GM21786 (cell line): ENCODE measurements around the gene DCC.

ENCODE experiments used
- ATAC-seq: cut with Tn5 transposase; IDR thresholded peaks from one replicate; pipeline ENCODE4 v1.9.1; 2021; ENCODE audit not compliant: unreplicated experiment

Gene DCC

GRCh38 chr18:52339891-52340371 is at the start of gene DCC:
TSS of gene DCC (plus strand) at chr18:52340197. CDS start at chr18:52340788, 591 bp downstream.
- ATAC-seq, result no peak

- no peak for ATAC-seq
Measured at GRCh38 chr18:52310651-52311050, 29.3 kb upstream of the DCC start.

DNA sequence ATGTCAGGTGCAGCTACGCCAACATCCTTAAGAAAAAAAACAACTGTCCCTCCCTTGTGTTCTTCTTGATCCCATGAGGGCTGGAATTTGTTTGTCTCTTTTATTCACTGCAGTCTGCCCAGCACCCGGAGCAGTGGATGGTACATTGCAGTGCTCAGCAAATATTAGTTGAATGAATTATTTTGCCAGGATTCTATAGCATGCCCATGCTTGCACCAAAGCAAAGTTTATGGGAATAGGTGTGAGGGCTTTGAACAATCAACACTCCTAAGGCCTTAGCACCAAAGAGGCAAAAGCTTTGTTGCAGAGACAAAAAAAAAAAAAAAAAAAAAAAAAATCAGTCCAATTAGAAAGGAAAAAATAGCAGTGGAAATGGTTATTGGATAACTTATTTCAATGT is 28.7 kb upstream of the DCC start:
- no peak for ATAC-seq

DNA sequence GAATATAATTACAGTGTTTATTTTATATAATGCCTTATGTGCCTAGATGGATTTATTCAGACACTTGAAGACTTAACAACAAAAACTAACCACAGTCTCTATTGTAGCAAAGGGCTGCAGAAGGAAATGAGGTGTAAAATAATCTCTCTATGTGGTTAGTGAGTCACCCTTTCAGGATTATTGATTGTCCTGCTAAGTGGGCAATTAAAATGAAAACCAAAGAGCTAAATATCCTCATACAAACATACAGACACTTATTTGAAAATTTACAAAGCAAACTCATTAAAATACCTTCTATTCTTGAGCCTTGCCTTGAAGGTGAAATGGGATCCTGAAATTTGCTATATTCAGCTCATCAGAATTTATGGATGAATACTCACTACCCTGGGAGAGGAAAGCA is 27.7 kb upstream of the DCC start:
- ATAC-seq, result no peak

GRCh38 chr18:52313213-52313612 is 26.8 kb upstream of the DCC start:
- no peak for ATAC-seq

DNA sequence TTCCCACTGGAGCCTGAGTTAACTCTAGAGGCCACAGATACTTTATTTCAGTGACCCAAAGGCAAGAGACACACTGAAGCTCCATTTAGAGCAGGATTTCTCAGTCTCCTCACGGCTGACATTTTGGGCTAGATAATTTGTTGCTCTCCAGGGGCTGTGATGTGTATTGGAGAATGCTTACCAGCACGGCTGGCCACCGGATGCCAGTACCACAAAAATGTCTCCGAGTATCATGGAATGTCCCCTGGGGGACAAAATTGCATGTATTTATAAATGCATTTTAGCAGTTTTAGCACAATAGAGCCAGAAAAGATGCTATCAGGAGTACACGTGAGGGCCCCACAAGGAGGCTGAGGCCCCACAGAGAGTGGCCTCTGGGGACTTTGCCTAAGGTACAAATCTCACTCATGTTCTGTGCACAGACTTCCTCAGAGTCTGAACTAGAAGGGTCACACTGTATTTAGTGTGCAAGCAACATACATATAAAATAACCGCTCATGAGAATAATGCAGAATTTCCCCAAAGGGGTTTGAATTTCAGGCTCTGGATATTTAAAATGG is 20.5 kb upstream of the DCC start:
- ATAC-seq, result no peak

DNA sequence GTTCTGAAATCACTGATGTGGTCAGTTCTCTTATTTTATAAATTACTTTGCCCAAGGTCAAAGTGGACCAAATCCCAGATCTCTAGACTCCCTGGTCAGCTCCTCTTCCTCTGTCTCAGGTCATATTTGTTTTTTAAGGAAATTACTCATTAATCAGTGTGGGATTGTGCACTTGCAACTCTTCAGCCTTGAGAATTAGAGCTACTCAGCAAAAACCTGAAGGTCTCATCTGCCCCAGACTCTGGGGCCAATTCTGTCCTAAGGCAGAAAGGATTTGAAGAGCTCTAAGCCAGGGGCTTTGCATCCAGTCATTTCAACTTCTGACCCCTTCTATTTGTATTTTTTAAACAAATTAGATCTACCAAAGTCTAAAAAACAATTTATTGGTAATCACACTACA is 17.7 kb upstream of the DCC start:
- ATAC-seq, result no peak

DNA sequence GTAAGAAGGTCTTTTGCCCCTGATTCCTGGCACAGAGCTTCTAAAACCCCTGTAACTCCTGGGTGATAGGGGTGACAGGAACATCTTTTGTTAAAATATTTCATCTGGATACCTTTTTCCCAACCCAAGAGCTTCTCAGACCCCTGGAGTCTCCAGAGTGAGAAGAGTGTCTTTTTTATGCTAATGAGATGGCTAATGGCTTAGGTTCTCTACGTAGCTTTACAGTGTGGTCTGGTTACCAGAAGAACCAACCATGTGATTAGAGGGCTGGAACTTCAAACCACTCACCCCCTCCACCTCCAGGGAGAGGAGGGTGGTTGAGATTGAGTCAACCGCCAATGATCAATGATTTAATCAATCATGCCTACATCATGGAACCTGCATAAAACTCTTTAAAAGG is 16.2 kb upstream of the DCC start:
- no peak for ATAC-seq

- no peak for ATAC-seq
Measured at GRCh38 chr18:52325997-52326396, 14.0 kb upstream of the DCC start.

- no peak for ATAC-seq
Measured at GRCh38 chr18:52333860-52334259, 6.1 kb upstream of the DCC start.

DNA sequence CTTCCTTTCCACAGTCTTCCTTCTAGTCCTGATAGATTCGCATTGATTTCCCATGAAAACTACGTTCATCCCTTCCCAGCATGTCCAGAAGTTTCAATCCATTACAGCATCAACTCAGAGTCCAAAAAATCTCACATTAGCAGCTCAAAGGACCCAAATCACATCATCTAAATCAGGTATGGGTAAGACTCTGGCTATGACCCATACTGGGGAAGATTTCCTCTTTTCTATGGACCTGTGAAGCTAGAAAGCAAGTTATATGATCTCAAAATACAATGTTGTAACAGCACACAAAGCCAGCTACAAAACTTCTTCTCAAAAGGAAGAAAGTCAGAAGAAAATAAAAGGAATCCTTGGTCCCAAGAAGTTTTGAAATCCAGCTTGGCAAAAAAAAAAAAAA is 5.7 kb upstream of the DCC start:
- ATAC-seq, result no peak

GRCh38 chr18:52334896-52335295 is 5.1 kb upstream of the DCC start:
- no peak for ATAC-seq

- no peak for ATAC-seq
Measured at GRCh38 chr18:52337276-52337675, 2.7 kb upstream of the DCC start.

DNA sequence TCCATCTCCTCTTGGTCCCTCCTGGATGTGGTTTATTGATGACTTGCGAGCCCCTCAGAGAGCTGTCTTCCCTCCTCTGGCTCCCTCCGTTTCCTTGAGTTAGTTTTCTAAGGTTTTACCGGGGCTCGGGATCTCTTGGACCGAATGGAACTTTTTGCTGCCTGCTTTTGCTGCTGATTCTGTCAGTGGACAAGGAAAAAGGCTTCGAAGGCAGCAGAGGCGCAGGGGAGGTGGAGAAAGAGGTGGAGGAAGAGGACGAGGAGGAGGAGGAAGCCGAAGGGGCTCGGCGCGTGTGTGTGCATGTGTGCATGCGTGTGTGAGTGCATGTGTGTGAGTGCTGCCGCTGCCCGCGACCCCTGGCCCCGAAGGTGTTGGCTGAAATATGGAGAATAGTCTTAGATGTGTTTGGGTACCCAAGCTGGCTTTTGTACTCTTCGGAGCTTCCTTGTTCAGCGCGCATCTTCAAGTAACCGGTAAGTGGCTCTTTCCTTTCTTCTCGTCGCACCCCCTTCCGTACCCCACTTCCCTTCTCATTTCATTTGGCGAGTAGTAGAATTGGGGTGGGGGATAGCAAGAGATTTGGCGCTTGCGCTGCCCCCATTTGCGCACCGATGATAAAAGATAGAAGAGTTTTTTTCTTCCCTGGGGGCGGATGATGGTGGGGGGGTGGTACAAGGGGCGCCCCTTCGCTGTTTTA is 557 bp downstream of the DCC start:
- ATAC-seq, result no peak

GRCh38 chr18:52341103-52341432 is 1.1 kb downstream of the DCC start:
- no peak for ATAC-seq

- no peak for ATAC-seq
Measured at GRCh38 chr18:52341608-52342381, 1.8 kb downstream of the DCC start.

- ATAC-seq, result no peak
Measured at GRCh38 chr18:52342456-52342855, 2.5 kb downstream of the DCC start.

GRCh38 chr18:52343138-52343537 is 3.1 kb downstream of the DCC start:
- ATAC-seq, result no peak

DNA sequence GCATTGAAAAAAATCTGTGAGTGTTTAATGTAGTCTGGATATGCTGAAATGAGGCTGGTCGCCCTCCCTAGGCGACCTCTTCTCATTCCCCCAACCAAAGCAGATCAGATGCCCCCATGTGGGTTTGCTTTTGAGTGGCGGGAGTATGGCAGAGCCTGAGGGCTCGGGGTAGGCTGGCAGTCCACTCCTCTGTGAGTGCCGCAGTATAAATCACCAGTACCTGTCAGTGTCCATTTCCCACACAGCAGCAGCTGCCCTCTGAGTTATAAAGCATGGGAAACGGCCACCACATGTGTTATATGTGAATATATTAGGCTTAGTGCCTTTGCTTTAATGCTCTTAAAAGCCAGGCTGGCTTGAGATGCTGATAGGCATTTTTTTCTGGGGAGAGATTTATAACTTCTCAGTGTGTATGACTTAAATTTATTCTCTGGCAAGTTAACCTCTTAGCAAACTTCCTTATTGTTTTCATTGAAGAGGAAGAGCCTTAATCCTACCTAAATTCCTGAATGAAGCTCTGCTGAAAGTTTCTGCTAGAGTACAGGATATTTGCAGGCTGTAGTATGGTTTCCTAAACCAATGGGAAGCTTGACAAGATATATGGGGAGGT is 3.8 kb downstream of the DCC start:
- no peak for ATAC-seq

- no peak for ATAC-seq
Measured at GRCh38 chr18:52344881-52345280, 4.9 kb downstream of the DCC start.

DNA sequence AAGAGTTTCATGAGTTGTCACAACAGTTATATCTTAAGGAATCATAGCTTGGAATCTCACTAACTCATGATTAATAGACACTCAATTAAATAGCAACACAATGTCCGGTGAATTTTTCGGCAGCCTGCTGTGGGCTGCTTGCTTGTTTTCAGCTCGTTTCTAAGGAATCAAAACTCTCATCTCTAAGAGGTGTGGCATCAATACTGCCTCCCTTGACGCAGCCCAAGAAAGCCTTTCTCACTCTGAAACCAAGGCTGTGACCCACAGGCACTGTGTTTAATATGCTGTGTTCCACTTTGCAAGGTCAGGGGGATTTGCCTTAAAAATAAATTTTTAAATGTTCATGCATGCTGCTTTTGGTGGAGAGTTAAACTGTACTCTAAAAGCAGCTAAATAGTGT is 5.4 kb downstream of the DCC start:
- no peak for ATAC-seq

DNA sequence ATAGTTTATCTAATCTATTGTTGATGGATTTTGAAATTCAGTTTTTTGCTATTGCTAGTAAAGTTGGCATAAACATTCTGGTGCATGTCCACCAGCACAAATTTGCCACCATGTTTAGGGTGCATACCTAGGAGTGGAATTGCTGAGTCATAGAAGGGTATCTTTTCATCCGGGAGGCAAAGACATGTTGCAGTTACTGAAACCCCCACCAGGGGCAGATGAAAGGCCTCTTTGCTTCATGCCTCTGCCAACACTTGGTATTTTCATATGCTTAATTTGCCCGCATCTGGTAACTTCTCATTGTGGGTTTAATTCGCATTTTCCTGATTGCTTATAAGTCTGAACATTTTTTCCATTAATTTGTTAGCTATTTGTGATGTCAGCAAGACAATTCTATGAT is 8.2 kb downstream of the DCC start:
- ATAC-seq, result no peak
